Peyer's patch (tissue), 4 donors: ENCODE results near the gene PLET1. TPM values are rescaled to one million over a fixed set of nuclear protein-coding genes. Genes with fewer than 3 reads are reported as not detected.

ENCODE experiments used
- DNase-seq, 3 donors: peaks; one replicate each; pipeline ENCODE4 v3.0.0-alpha.2; 2017 to 2019
- H3K27ac ChIP-seq, 4 donors: fragments of 200-600 bp; sonication (generic); one replicate each; pipeline ENCODE4 v1.5.1; 2016 to 2019
- H3K27me3 ChIP-seq, 2 donors: fragments of 200-600 bp; sonication (generic); one replicate each; pipeline ENCODE4 v1.5.1; 2019
- H3K36me3 ChIP-seq, 3 donors: fragments of 200-600 bp; sonication (generic); one replicate each; pipeline ENCODE4 v1.5.1; 2016 to 2019
- H3K4me1 ChIP-seq, 4 donors: fragments of 200-600 bp; sonication (generic); one replicate each; pipeline ENCODE4 v1.5.1; 2016 to 2019
- H3K4me3 ChIP-seq, 4 donors: fragments of 200-600 bp; sonication (generic); 1 replicate in 3 of 4; 2 replicates in 1 of 4; pipeline ENCODE4 v1.5.1; 2016 to 2019; ENCODE audit warnings: mild to moderate bottlenecking in 1 of 4
- H3K9me3 ChIP-seq, 4 donors: fragments of 200-600 bp; sonication (generic); one replicate each; pipeline ENCODE4 v1.5.1; 2016 to 2019; ENCODE audit warnings: mild to moderate bottlenecking in 1 of 4
- CTCF ChIP-seq, 6 experiments: fragments of 450-650 bp in 4 of 6; fragments of 200-600 bp in 2 of 6; sonication (generic) in 1 of 6; IDR thresholded peaks; one replicate each; pipeline ENCODE4 v1.5.1; 2017 to 2019; ENCODE audit warnings: antibody characterized with exemption in 6 of 6, mild to moderate bottlenecking in 3 of 6, moderate library complexity in 1 of 6
- POLR2A ChIP-seq, 2 donors: fragments of 450-650 bp; IDR thresholded peaks; one replicate each; pipeline ENCODE4 v1.5.1; 2017; ENCODE audit warnings: antibody characterized with exemption in 2 of 2, mild to moderate bottlenecking in 2 of 2, moderate library complexity in 2 of 2
- total RNA-seq, 4 donors: library from RNA; depleted of rRNA; stranded (reverse); fragments of >200 nt; gene quantifications; one replicate each; pipeline ENCODE4 v1.1.0, GENCODE V29; 2016

Gene PLET1
- total RNA-seq, 4 donors from 2014 or later, result not detected

GRCh38 chr11:112225753-112226061, 35.0 kb downstream of the PLET1 start:
- peak in 2 of 3 donors; percentile 31 to 91 for DNase-seq
- Histone ChIP-seq H3K4me3 (peak overlapping the region; percentile 68 to 97 (median 79)), H3K4me1 (peaks cover 0 to 7% (median 4%) of the 10 kb centered on the region in 4 donors), H3K36me3 (peaks cover 0 to 15% (median 0%) of the 10 kb centered on the region in 3 donors), H3K9me3 (no peaks in the 10 kb centered on the region), H3K27ac (peak overlapping the region; percentile 94 to 97 (median 96)), H3K27me3 (no peaks in the 10 kb centered on the region)
- TF ChIP-seq CTCF (IDR thresholded peaks at IDR 0.05) (no peak), POLR2A (IDR thresholded peaks at IDR 0.05) (no peak)

- H3K4me1 ChIP-seq, result peaks cover 0 to 7% (median 4%) of the 10 kb centered on the region in 4 donors
- H3K27ac ChIP-seq, result no peak overlapping the region
- no peak overlapping the region for H3K4me3 ChIP-seq
- no peaks in the 10 kb centered on the region for H3K9me3 ChIP-seq
- H3K27me3 ChIP-seq, result no peaks in the 10 kb centered on the region
- DNase-seq, result no peak
- H3K36me3 ChIP-seq, result no peaks in the 10 kb centered on the region
- TF ChIP-seq CTCF (IDR thresholded peaks at IDR 0.05), result no peak
- TF ChIP-seq POLR2A (IDR thresholded peaks at IDR 0.05), result no peak
Observed at GRCh38 chr11:112223754-112224532, 36.7 kb downstream of the PLET1 start.

GRCh38 chr11:112223121-112223520, 37.5 kb downstream of the PLET1 start:
- H3K27ac ChIP-seq, result no peak overlapping the region
- no peaks in the 10 kb centered on the region for H3K27me3 ChIP-seq
- no peaks in the 10 kb centered on the region for H3K36me3 ChIP-seq
- TF ChIP-seq CTCF (IDR thresholded peaks at IDR 0.05), result no peak
- TF ChIP-seq POLR2A (IDR thresholded peaks at IDR 0.05), result no peak
- H3K9me3 ChIP-seq, result no peaks in the 10 kb centered on the region
- no peak for DNase-seq
- H3K4me1 ChIP-seq, result peaks cover 0 to 7% (median 4%) of the 10 kb centered on the region in 4 donors
- H3K4me3 ChIP-seq, result no peak overlapping the region

- H3K27me3 ChIP-seq, result no peaks in the 10 kb centered on the region
- no peak overlapping the region for H3K4me3 ChIP-seq
- H3K4me1 ChIP-seq, result peaks cover 0 to 7% (median 4%) of the 10 kb centered on the region in 4 donors
- H3K36me3 ChIP-seq, result no peaks in the 10 kb centered on the region
- no peaks in the 10 kb centered on the region for H3K9me3 ChIP-seq
- DNase-seq, result no peak
- no peak for TF ChIP-seq POLR2A (IDR thresholded peaks at IDR 0.05)
- no peak for TF ChIP-seq CTCF (IDR thresholded peaks at IDR 0.05)
- H3K27ac ChIP-seq, result peak overlapping the region in 1 of 4 donors; percentile 13
Observed at GRCh38 chr11:112222303-112222702, 38.4 kb downstream of the PLET1 start.

- H3K36me3 ChIP-seq, result no peaks in the 10 kb centered on the region
- H3K27ac ChIP-seq, result peak overlapping the region in 2 of 4 donors; percentile 13 to 36
- H3K4me1 ChIP-seq, result peaks cover 0 to 7% (median 0%) of the 10 kb centered on the region in 4 donors
- no peaks in the 10 kb centered on the region for H3K9me3 ChIP-seq
- DNase-seq, result no peak
- H3K4me3 ChIP-seq, result no peak overlapping the region
- H3K27me3 ChIP-seq, result no peaks in the 10 kb centered on the region
- TF ChIP-seq CTCF (IDR thresholded peaks at IDR 0.05) (no peak), POLR2A (IDR thresholded peaks at IDR 0.05) (no peak)
Observed at GRCh38 chr11:112221274-112221835, 39.3 kb downstream of the PLET1 start.
